ENCODE data around the gene SSX4B. TPM values are rescaled to one million over a fixed set of nuclear protein-coding genes. Genes with fewer than 3 reads are reported as not detected.

SSX4B gene
- total RNA-seq, 1 experiment from 2014 or later, result 0.27 TPM

DNA sequence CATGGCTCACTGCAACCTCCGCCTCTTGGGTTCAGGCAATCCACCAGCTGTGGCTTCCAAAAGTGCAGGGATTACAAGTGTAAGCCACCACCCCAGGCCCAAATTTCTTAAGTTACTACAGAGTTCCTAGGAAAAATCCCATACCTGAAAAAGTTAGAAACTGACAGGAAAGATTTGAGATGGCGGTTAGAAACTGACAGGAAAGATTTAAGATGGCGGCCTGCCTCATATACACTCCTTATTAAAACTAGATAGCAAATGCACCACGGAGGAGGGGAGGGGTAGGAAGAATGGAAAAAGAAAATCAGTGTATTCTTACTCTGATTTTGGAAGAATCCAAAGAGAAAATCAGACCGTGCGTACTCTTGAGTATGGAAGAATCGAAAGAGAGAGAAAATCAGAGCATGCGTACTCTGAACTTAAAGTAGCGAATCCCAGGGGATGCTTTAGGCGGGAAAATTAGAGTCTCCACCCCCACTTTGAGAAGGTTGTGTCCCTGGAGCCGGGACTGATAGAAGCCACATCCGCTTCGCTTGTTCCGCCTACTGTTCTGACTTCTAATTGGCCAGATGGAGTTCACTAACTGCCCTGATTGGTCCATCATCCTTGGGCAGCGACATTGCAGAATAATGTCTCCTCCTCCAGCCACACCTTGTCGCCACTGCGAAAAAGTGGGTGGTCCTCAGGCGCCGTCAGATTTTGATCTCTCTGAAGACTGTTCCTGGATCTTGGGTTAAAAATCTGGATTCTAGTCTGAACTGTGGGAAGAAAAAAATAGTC, 55.3 kb downstream of the SSX4B start, which contains the start of gene SSX3:
Gene SSX3 (minus strand): TSS at position 389 of the 780 bp plus-strand sequence. CDS start 1,454 bp downstream, outside the sequence.
- DNase-seq (ENCODE audit: low read depth), result peak; percentile 90

Small RNA genes lying within 50 kb of the gene (small RNA-seq; reads per million reads assigned to genes)
- not detected for gene AL606490.4
- gene AL606490.7, result not detected

Other genes with a start within 250 kb of the SSX4B start
- gene SSX5, start 215.2 kb downstream of the SSX4B start, total RNA-seq (2014; rRNA removed; shearing (Covaris generic)), result not detected in 2 replicates
- 109 and 139 TPM in 2 replicates for gene SSX1, start 156.6 kb downstream of the SSX4B start, total RNA-seq (2014; rRNA removed; shearing (Covaris generic))
- gene SSX3, start 55.3 kb downstream of the SSX4B start, total RNA-seq (2014; rRNA removed; shearing (Covaris generic)), result 89.2 and 92.7 TPM in 2 replicates
- 0.27 TPM in 1 of 2 replicates, not detected in the other for gene SSX4, start 28.4 kb downstream of the SSX4B start, total RNA-seq (2014; rRNA removed; shearing (Covaris generic))
- not detected in 2 replicates for gene SLC38A5, start 58.3 kb upstream of the SSX4B start, total RNA-seq (2014; rRNA removed; shearing (Covaris generic))
- 114 and 123 TPM in 2 replicates for gene FTSJ1, start 64.2 kb upstream of the SSX4B start, total RNA-seq (2014; rRNA removed; shearing (Covaris generic))
- gene PORCN, start 97.0 kb upstream of the SSX4B start, total RNA-seq (2014; rRNA removed; shearing (Covaris generic)), result 32.7 and 39.6 TPM in 2 replicates
- gene EBP, start 109.8 kb upstream of the SSX4B start, total RNA-seq (2014; rRNA removed; shearing (Covaris generic)), result 129 and 145 TPM in 2 replicates
- gene TBC1D25, start 127.8 kb upstream of the SSX4B start, total RNA-seq (2014; rRNA removed; shearing (Covaris generic)), result 7.1 and 10.4 TPM in 2 replicates
- 169 and 174 TPM in 2 replicates for gene RBM3, start 162.5 kb upstream of the SSX4B start, total RNA-seq (2014; rRNA removed; shearing (Covaris generic))
- gene WDR13, start 185.5 kb upstream of the SSX4B start, total RNA-seq (2014; rRNA removed; shearing (Covaris generic)), result 66.1 and 74.0 TPM in 2 replicates